PC-9 (cell line): Measurements from ENCODE around the gene PGC. TPM values are rescaled to one million over a fixed set of nuclear protein-coding genes. Genes with fewer than 3 reads are reported as not detected.

Experiments used
- BruUV-seq: library from RNA; stranded (reverse); fragments of 400-500 nt; replicated peaks from 2 replicates; lab custom pipeline; 2021; lab: Mats Ljungman, UMichigan
- CTCF ChIA-PET: fragments of 300-600 bp; sonication (Branson Sonifier 250); formaldehyde crosslinking; loops from one replicate; lab custom pipeline; 2022; ENCODE audit warnings: antibody characterized with exemption; lab: Charles Lee
- POLR2A ChIA-PET: fragments of 300-600 bp; sonication (Branson Sonifier 250); formaldehyde crosslinking; loops from one replicate; lab custom pipeline; 2022; ENCODE audit warnings: antibody characterized with exemption; ENCODE audit not compliant: unreplicated experiment; lab: Charles Lee
- DNase-seq, 2 experiments: peaks; one replicate each; pipeline versions ENCODE4 v3.0.0 to v3.0.0-alpha.2; 2015 to 2022; ENCODE audit warnings: mixed read lengths in 1 of 2
- H2AFZ ChIP-seq: fragments of 200-600 bp; sonication (generic); 2 replicates; pipeline ENCODE4 v1.8.1; 2017; ENCODE audit warnings: antibody characterized with exemption
- H3F3A ChIP-seq: fragments of 200-600 bp; sonication (generic); 2 replicates; pipeline ENCODE4 v1.8.1; 2017; ENCODE audit warnings: antibody characterized with exemption, mild to moderate bottlenecking, low read depth; ENCODE audit not compliant: insufficient read depth
- H3K27ac ChIP-seq: fragments of 200-600 bp; sonication (generic); 2 replicates; pipeline ENCODE4 v1.6.1; 2016; ENCODE audit warnings: mixed run types
- H3K27me3 ChIP-seq: fragments of 200-600 bp; sonication (generic); 2 replicates; pipeline ENCODE4 v1.6.1; 2016; ENCODE audit warnings: low read depth, mixed run types; ENCODE audit not compliant: insufficient read depth
- H3K36me3 ChIP-seq: fragments of 200-600 bp; sonication (generic); 2 replicates; pipeline ENCODE4 v1.6.1; 2016; ENCODE audit warnings: low read depth, mixed run types
- H3K4me1 ChIP-seq: fragments of 200-600 bp; sonication (generic); replicated peaks from 2 replicates; pipeline ENCODE4 v1.6.1; 2016; ENCODE audit warnings: mixed run types; ENCODE audit not compliant: insufficient read depth
- H3K4me2 ChIP-seq: fragments of 200-600 bp; sonication (generic); 2 replicates; pipeline ENCODE4 v1.6.1; 2017; ENCODE audit warnings: mixed run types
- H3K4me3 ChIP-seq: fragments of 200-600 bp; sonication (generic); 2 replicates; pipeline ENCODE4 v1.6.1; 2016; ENCODE audit warnings: mixed run types
- H3K79me2 ChIP-seq: fragments of 200-600 bp; sonication (generic); 2 replicates; pipeline ENCODE4 v1.6.1; 2017; ENCODE audit warnings: low read depth, mixed run types
- H3K9me2 ChIP-seq: fragments of 200-600 bp; sonication (generic); 2 replicates; pipeline ENCODE4 v1.8.1; 2017; ENCODE audit warnings: mild to moderate bottlenecking; ENCODE audit not compliant: insufficient read depth
- H3K9me3 ChIP-seq: fragments of 200-600 bp; sonication (generic); 2 replicates; pipeline ENCODE4 v1.8.1; 2016; ENCODE audit warnings: low read depth; ENCODE audit not compliant: insufficient read depth
- H4K20me1 ChIP-seq: fragments of 200-600 bp; sonication (generic); 2 replicates; pipeline ENCODE4 v1.8.1; 2017; ENCODE audit not compliant: insufficient read depth
- EZH2 ChIP-seq: fragments of 200-600 bp; sonication (generic); IDR thresholded peaks from 2 replicates; pipeline ENCODE4 v1.8.0; 2017; ENCODE audit warnings: antibody characterized with exemption, low read depth
- intact Hi-C: fragments of 100-400 bp; cut with micrococcal nuclease; formaldehyde crosslinking; loops from one replicate; pipeline ENCODE4 v1.10.0; 2022; ENCODE audit not compliant: unreplicated experiment
- total RNA-seq: library from RNA; stranded (reverse); gene quantifications from 2 replicates; pipeline ENCODE4 v1.2.3, GENCODE V29; 2021
- TF ChIP-seq, protein P1 (sequence below): fragments of 200-600 bp; sonication (generic); conservative IDR thresholded peaks from 2 replicates; pipeline ENCODE4 v1.6.1; 2017; ENCODE audit warnings: mixed run types, antibody characterized with exemption, mild to moderate bottlenecking, moderate library complexity

Gene PGC
- total RNA-seq, 1 experiment from 2014 or later = not detected

- H3K9me3 ChIP-seq = no peaks in the 10 kb centered on the region
- ChIA-PET CTCF (interaction anchor here (0.6 to 1.4 kb wide), 2 partner anchors 86 to 87 kb away, joined by 3 to 4 read pairs; no protein-coding TSS in a partner anchor), POLR2A (no interaction called here)
- no peaks in the 10 kb centered on the region for H4K20me1 ChIP-seq
- no peak for TF ChIP-seq EZH2
- H3K4me3 ChIP-seq = no peak overlapping the region
- no peak overlapping the region for H2AFZ ChIP-seq
- H3K36me3 ChIP-seq = no peaks in the 10 kb centered on the region
- H3K4me2 ChIP-seq = 0 out of 2 replicates have a peak overlapping the region, but pooled peaks have one; percentile 27
- H3K9me2 ChIP-seq = no peaks in the 10 kb centered on the region
- no peaks in the 10 kb centered on the region for H3F3A ChIP-seq
- no peaks in the 10 kb centered on the region for H3K27me3 ChIP-seq
- no peaks in the 10 kb centered on the region for H3K79me2 ChIP-seq
- intact Hi-C loops = no loop called here
- peaks cover 20% of the 10 kb centered on the region for H3K4me1 ChIP-seq
- no peak for DNase-seq
- no peak overlapping the region for H3K27ac ChIP-seq
- BruUV-seq = no TSS peak
Measured at GRCh38 chr6:41689171-41690008, 57.8 kb downstream of the PGC start.

- intact Hi-C loops = no loop called here
- CTCF ChIA-PET = interaction anchor here (1.4 kb wide), 1 partner anchor 85 kb away, joined by 4 read pairs; no protein-coding TSS in a partner anchor
- Histone ChIP-seq H3K9me3 (no peaks in the 10 kb centered on the region), H3K79me2 (no peaks in the 10 kb centered on the region), H4K20me1 (no peaks in the 10 kb centered on the region), H3K4me2 (no peak overlapping the region), H3K36me3 (no peaks in the 10 kb centered on the region), H3K27me3 (no peaks in the 10 kb centered on the region), H3F3A (no peaks in the 10 kb centered on the region), H3K4me1 (peaks cover 20% of the 10 kb centered on the region), H3K9me2 (no peaks in the 10 kb centered on the region), H2AFZ (no peak overlapping the region), H3K27ac (no peak overlapping the region), H3K4me3 (no peak overlapping the region)
- no peak for DNase-seq
- POLR2A ChIA-PET = no interaction called here
- BruUV-seq = no TSS peak
- no peak for TF ChIP-seq EZH2
- TF ChIP-seq, protein P1, sequence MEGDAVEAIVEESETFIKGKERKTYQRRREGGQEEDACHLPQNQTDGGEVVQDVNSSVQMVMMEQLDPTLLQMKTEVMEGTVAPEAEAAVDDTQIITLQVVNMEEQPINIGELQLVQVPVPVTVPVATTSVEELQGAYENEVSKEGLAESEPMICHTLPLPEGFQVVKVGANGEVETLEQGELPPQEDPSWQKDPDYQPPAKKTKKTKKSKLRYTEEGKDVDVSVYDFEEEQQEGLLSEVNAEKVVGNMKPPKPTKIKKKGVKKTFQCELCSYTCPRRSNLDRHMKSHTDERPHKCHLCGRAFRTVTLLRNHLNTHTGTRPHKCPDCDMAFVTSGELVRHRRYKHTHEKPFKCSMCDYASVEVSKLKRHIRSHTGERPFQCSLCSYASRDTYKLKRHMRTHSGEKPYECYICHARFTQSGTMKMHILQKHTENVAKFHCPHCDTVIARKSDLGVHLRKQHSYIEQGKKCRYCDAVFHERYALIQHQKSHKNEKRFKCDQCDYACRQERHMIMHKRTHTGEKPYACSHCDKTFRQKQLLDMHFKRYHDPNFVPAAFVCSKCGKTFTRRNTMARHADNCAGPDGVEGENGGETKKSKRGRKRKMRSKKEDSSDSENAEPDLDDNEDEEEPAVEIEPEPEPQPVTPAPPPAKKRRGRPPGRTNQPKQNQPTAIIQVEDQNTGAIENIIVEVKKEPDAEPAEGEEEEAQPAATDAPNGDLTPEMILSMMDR = no peak
Measured at GRCh38 chr6:41688256-41688965, 58.8 kb downstream of the PGC start.

DNA sequence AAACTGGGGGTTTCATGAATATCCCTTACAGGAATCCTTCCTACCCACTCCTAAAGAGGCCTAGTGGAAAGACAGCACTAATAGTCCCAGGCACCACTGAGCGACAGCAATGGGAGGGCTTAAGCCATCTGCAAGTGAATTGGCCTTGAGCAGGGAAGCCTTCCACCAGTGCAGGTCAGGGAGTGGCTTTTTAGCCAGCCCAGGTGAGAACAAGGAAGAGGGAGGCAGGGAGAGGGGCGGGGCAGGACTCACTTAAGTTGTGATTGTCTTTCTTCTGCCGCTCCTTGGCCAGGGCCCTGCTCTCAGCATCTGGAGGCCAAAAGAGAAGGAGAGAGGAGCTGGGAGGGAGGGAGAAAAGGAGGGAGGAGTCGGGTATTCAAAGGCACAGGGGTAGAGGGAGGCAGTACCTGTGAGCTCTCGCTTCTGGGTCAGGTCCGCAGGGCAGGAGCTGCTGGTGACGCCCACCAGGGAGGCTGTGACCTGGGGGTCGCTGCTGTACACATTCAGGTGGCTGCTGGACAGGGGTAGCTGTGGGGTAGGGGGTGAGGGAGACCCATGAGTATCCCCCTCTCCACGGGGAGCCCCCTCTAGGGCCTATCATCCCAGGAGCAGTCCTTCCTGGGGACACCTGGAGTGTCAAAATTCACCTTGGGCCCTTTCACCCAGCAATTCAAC is 59.6 kb downstream of the PGC start:
- H3K9me2 ChIP-seq = no peaks in the 10 kb centered on the region
- no TSS peak for BruUV-seq
- ChIA-PET POLR2A (no interaction called here), CTCF (interaction anchor here (0.6 to 1.4 kb wide), 3 partner anchors 40 to 323 kb away, joined by 3 to 4 read pairs (median 3); no protein-coding TSS in a partner anchor)
- H3K4me2 ChIP-seq = no peak overlapping the region
- H3K9me3 ChIP-seq = no peaks in the 10 kb centered on the region
- H3K36me3 ChIP-seq = no peaks in the 10 kb centered on the region
- H3K79me2 ChIP-seq = no peaks in the 10 kb centered on the region
- TF ChIP-seq EZH2 = no peak
- TF ChIP-seq, protein P1 = no peak
- H3F3A ChIP-seq = no peaks in the 10 kb centered on the region
- peaks cover 20% of the 10 kb centered on the region for H3K4me1 ChIP-seq
- no peak overlapping the region for H2AFZ ChIP-seq
- H3K27me3 ChIP-seq = no peaks in the 10 kb centered on the region
- intact Hi-C loops = no loop called here
- peak in 1 of 2 experiments; percentile 41 for DNase-seq
- H3K4me3 ChIP-seq = no peak overlapping the region
- H3K27ac ChIP-seq = no peak overlapping the region
- H4K20me1 ChIP-seq = no peaks in the 10 kb centered on the region

Other genes starting within 250 kb of the PGC start
- gene FOXP4, start 201.0 kb downstream of the PGC start, total RNA-seq = 26.0 and 29.4 TPM in 2 replicates
- gene MDFI, start 108.9 kb downstream of the PGC start, total RNA-seq = 19.4 and 22.6 TPM in 2 replicates
- gene TFEB, start 11.8 kb downstream of the PGC start, total RNA-seq = 7.3 and 8.6 TPM in 2 replicates
- 4.5 and 10.4 TPM in 2 replicates for gene FRS3, start 32.5 kb upstream of the PGC start, total RNA-seq
- 8.4 and 9.2 TPM in 2 replicates for gene PRICKLE4, start 33.4 kb upstream of the PGC start, total RNA-seq
- 143 and 170 TPM in 2 replicates for gene TOMM6, start 40.3 kb upstream of the PGC start, total RNA-seq
- gene USP49, start 148.0 kb upstream of the PGC start, total RNA-seq = 10.9 and 13.9 TPM in 2 replicates
- 45.8 and 61.8 TPM in 2 replicates for gene MED20, start 173.7 kb upstream of the PGC start, total RNA-seq
- gene BYSL, start 174.1 kb upstream of the PGC start, total RNA-seq = 33.0 and 36.5 TPM in 2 replicates
- gene CCND3, start 194.4 kb upstream of the PGC start, total RNA-seq = 70.5 and 75.1 TPM in 2 replicates